WTC11 (cell line): ENCODE results near the gene MAB21L3.

ENCODE experiments used
- ATF2 ChIP-seq: sonication (generic); formaldehyde crosslinking; IDR thresholded peaks from 2 replicates; pipeline ENCODE4 v1.8.1; 2022; ENCODE audit warnings: low read depth, missing genetic modification reagents, borderline replicate concordance
- CBFB ChIP-seq: sonication (generic); formaldehyde crosslinking; IDR thresholded peaks from 2 replicates; pipeline ENCODE4 v1.8.1; 2022; ENCODE audit warnings: mild to moderate bottlenecking, low read depth, missing genetic modification reagents
- CTCF ChIP-seq: fragments of 200-600 bp; IDR thresholded peaks from 2 replicates; pipeline ENCODE4 v1.8.0; 2022; ENCODE audit warnings: antibody characterized with exemption
- SP1 ChIP-seq: sonication (generic); formaldehyde crosslinking; conservative IDR thresholded peaks from 2 replicates; pipeline ENCODE4 v1.8.1; 2022; ENCODE audit warnings: missing genetic modification reagents

DNA sequence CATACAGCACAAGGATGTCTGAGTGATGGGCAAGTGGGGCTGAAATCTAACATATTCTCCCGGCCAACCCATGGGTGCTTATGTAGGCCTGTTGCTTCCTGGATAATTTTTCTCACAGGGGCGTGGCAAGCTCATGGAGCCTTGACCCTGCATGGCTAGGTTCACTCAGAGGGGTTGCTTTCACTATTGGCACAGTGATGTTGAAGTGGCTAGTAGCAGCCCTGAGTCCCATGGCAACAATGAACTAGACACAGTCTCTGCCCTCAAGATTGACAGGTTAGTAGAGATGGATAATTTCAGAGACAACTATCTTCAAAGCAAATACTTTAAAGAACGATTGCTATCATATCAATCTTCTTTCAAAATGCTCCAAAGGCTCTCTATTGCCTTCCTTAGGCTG is 6.5 kb upstream of the MAB21L3 start:
- TF ChIP-seq SP1 (CRISPR knock-in tag) (no peak), ATF2 (CRISPR knock-in tag) (no peak), CTCF (no peak), CBFB (CRISPR knock-in tag) (no peak)
